ENCODE measurements around the gene FAM98C.
"Not testable (repeated sequence)": the region's sequence is repeated elsewhere in the genome, so short reads cannot be mapped to it uniquely, and the experiment has no call there.

FAM98C gene

DNA sequence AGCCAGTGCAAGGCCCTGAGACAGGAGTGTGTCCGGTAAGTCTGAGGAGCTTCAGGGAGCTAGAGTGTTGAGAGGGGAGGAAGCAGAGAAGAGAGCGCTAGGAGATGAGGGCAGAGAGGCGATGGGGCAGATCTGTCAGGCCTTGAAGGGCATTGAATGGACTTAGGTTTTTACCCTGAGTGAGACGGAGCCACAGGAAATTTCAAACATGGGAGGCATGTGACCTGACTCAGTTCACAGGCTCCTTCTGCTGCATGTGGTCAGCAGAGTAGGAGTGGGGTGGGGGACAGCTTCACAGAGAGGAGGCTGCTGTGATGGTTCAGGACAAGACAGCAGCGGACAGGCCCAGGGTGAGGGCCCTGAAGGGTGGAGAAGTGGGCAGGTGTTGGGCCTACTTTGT is 2.5 kb upstream of the FAM98C start:
- DNase-seq, result no peak

DNA sequence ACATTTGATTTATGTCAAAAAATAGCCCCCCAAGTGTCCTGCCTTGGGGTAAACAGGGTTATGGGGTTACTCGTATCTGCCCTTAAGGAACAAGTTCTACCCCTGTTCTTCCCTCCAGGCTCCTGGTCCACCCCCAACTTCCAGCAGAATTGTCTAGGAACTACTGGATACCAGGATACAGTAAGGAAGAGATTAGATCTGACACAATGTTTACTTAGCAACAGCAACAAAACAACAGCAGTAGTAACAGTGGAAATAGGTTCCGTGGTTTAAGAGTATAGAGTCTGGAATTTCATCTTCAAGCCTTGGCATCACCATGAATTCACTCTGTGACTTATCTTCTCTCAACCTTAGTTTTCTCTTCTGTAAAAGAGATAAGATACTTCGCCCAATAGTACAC is 1.7 kb upstream of the FAM98C start:
- no peak for DNase-seq

DNA sequence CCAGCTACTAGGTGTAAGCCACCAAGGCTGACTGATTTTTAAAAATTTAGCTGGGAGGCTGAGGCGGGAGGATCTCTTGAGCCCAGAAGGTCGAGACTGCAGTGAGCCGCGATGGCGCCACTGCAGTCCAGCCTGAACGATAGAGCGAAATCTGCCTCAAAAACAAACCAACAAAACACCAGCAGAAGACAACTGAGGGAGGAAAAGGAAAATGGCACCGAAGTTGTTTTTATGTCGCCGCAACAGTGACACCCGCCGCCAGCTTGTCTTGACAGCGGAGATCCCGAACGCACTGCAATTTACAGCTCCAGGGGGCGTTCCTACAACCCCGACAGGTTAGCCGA is 298 bp upstream of the FAM98C start:
- DNase-seq, result no peak

DNA sequence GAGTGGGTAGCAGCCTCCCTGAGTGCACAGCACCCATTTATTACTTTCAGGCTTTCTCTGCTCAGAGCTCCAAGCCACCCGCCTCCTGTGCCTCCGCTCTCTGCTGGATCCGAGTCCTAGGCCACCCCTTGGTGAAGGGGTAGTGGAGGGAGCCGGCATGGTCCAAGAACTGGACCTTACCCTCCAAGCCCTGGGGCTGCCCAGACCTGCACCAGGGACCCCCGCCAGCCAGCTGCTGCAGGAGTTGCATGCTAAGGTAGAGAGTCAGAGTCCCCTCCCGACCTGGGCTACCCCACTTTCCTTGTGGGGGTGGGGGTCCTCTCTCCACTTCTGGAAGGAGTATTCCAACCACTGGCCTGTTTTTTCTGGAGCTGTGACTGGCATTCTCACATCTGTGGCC is 2.0 kb downstream of the FAM98C start:
- no peak for DNase-seq

DNA sequence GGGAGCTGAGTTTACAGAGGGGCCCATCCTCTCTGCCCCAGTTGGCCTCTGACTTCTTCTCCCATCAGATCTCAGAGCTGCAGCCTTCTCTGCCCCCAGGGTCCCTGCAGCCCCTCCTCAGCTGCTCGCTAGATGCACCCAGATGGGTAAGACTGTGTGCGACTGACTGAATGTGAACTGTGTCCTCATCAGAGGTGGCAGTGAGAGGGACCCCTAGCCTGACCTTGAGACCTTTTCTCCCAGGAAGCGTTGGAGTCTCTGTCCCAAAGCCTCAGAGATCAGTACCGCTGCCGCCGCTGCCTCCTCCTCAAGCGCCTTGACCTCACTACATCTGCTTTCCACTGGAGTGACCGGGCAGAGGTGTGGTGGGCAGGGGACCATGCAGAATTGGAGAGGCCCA is 2.4 kb downstream of the FAM98C start:
- DNase-seq, result no peak

DNA sequence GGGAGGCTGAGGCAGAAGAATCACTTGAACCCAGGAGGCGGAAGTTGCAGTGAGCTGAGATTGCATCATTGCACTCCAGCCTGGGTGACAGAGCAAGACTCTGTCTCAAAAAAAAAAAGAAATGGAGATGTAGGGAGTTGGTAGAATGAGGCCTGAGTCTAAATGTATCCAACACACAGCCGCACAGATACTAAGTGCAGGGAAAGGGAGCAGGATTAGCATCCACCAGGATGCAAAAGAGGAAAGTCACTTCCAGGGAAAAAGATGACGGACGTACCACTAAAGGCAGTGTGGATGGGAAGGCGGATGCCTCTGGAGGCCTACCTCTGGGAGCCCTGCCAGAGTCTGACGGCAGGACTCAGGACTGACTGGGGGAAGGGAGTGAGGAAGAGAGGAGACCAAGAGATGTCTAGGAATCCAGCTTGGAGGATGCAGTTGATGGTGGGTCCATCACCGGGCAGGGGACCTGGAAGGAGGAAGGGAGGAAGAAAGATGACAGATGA is 6.8 kb downstream of the FAM98C start:
- no peak for DNase-seq

DNA sequence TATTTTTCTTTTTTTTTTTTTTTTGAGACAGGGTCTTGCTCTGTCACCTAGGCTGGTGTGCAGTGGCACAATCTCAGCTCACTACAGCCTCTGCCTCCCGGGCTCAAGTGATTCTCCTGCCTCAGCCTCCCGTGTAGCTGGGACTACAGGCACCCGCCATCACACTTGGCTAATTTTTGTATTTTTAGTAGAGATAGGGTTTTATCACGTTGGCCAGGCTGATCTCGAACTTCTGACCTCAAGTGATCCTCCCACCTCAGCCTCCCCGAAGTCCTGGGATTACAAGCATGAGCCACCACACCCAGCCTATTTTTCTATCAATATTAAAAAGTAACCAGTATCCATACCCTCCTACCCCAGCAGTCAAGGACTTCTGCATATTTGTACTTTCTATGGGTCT is 7.5 kb downstream of the FAM98C start:
- DNase-seq, result not testable (repeated sequence)

DNA sequence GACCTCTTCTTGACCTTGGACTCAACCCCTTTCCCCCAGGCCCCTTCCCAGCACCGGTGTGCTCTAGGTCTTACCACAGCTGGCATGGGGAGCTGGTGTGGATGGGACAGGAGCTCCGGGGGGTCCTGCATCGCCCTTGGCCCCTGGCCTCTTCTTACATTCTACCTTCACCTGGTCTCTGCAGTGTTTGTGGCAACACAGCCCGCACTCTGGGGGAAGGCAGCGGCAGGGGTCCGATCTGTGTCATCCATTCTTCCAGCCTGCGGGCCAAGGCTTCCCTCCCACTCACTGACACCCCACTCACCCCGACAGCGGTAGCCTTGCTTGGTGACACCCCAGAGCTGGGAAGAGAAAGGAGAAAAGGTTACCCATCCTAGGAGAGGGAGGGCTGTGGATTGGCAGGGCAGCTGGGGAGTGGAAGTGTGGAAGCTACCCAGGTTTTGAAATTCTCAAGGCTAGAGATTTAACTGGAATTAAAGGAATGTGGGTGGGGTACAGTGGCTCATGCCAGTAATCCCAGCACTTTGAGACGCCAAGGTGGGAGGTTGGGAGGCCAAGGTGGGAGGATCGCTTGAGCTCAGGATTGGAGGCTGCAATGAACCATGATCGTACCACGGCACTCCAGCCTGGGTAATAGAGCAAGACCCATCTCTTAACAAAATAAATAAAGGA is 8.3 kb downstream of the FAM98C start:
- no peak for DNase-seq

DNA sequence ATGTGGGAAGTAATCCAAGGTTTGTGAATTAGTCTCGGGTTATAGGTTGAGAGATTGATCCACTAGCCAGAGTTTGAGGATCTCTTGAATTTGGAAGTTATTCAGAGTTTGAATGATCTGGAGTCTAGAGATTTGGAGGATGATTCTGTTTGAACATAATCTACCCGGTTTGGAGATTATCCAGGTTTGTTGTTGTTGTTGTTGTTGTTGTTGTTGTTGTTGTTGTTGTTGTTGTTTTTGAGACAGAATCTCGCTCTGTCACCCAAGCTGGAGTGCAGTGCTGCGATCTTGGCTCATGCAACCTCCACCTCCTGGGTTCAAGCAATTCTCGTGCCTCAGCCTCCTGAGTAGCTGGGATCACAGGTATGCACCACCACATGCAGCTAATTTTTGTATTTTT is 9.0 kb downstream of the FAM98C start:
- not testable (repeated sequence) for DNase-seq

DNA sequence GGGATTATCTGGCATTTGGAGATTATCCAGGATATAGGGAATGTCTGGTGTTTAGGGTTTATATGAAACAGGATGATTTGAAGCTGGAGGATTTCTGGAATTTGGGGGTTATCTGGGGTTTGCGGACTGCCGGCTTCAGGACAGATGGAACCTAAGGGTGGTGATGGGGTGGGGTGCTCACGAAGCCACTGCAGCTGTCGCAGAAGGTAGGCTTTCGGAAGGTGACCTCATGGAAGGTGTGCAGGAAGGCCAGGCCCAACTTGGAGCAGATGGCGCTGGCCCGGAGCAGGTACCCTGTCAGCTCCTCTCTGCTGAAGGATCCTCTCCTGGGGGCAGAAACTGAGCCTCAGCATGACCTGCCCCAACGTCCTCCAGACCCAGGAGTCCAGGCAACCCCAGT is 9.6 kb downstream of the FAM98C start:
- no peak for DNase-seq

DNA sequence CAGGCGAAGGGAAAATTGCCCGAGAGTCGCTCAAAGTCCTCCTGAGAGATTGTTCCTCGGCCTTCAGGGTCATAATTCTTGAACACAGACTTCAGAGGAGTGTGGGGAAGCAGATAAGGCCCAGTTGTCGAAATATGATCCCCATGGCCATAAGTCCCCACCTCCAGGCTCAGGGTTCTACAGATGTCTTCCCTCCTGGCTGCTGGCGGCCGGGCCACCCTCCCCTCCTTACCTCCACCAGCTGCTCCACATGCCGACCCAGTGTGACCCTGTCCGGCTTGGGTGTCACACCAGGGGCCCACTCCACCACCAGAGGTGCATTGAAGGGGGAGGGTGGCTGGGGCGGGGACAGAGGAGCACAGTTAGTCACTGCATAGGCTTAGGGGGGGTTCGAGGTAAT is 10.1 kb downstream of the FAM98C start:
- DNase-seq, result no peak

DNA sequence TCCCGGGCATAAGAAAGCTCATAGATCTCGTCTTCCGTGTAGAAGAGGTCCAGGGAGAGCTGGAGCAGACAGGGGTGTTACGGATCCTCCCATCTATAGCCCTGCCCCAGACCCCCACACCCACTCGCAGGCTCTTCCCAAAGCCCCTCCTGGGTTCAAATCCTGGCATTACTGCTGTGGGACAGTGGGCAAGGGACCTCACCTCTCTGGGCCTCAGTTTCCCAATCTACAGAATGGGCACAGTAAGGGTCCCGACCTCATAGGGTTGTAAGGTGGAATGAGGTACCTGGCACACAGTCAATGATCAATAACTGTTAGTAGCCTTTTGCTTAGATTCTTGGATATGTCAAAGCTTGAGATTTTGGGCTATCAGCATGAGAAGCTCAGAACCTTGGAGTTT is 10.5 kb downstream of the FAM98C start:
- DNase-seq, result no peak

DNA sequence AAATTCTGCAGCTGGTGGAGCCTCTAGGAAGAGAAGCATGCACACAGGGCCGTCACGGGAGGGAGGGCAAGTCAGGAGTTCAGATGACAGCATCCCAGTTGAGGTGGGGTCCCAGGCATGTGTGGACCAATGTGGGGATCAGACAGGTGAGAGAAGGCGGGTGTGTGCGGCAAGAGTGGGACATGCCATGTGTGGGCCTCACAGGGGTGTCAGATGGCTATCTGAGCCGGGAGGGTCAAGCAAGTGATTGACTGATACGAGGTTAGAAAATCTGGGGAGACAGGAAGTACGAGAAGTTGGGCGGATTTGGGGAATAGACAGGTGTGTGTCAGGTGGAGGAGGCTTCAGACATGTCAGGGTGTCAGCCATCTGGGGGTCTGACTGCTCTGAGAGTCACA is 14.3 kb downstream of the FAM98C start:
- no peak for DNase-seq

DNA sequence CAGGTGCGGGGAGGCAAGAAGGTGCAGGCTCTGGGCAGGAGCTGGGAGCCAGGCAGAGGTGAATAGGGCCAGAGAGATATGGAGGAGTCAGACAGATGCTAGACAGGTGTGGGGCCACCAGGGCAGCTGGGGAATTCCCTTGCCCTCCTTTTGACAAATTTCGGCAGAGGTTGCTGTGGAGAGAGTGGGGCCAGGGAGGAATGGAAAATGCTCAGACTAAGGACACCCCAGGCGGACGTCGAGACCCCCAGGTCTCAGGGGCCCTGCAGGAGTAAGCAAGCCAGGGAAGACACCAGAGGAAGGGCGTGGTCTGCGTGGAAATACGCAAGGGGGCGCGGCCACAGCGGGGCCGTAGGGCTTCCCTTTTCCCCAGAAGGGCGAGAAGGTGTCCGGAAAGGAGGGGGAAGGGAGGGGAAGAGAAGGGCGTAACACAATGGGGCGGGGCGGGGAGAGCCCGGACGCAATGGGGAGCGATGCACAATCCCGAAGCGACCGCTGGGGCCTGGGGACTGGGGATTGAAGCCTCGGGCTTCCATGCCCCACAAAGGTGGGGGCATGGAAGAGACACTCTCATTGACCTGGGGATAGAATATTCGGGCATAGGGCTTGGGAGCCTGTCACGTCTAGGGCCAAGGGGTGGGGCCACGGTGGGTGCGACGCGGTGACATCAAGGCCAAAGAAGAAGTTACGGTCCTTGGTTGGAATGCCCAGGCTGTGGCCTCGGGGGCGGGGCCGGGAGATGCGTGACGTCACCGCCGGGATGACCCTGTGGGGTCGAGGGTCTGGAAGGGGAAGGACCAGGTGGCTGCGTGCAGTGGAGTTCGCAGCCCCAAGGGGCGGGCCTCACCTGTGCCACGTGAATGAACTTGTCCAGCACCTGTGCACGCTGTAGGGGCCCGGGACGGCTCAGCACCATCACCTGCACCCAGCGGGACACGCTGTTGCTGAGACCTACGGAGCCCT is 14.9 kb downstream of the FAM98C start:
- DNase-seq, result peak; percentile 3

DNA sequence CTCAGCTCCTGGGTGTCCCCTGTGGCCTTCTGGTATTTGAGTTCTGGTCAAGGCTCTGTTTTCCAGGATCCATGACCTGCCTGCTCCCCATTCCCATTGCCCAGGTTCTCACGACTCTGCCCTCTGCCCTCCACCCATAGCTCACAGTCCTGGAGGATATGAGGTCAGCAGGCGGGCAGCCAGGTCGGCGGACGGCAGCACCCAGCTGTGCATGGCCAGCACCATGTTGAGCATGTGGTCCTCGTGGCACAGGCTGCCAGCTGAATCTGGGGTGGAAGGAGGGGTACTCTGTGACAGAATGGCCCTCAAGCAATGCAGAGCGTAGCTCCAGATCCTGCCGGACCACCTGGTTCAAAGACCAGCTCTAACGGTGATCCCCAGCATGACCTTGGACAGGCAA is 18.0 kb downstream of the FAM98C start:
- no peak for DNase-seq

DNA sequence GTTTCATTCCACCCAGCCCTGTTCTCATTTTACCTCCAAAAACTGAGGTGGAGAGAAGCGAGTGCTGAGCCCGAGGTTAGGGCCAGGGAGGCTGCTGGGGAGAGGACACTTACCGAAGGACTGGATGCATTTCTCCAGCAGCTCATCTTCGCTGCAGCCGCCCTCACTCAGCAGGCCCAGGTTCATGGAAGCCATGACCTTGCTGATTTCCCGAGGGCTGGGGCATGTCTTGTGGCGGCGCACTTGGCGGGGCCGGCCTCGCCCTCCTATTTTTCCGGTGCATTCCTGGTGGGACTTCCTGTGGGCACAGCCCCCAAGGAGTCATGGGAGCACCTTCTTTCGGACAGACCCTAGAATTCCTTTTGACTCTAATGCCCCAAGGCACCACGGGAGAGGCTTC is 19.0 kb downstream of the FAM98C start:
- no peak for DNase-seq

DNA sequence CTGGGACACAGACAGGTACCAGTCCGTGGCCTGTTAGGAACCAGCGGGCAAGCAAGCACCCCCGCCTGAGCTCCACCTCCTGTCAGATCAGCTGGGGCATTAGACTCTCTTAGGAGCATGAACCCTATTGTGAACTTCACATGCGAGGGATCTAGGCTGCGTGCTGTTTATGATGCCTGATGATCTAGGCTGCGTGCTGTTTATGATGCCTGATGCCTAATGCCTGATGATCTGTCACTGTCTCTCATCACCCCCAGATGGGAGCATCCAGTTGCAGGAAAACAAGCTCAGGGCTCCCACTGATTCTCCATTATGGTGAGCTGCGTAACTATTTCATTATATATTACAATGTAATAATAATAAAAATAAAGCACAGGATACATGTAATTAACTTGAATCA is 19.5 kb downstream of the FAM98C start:
- DNase-seq, result no peak

DNA sequence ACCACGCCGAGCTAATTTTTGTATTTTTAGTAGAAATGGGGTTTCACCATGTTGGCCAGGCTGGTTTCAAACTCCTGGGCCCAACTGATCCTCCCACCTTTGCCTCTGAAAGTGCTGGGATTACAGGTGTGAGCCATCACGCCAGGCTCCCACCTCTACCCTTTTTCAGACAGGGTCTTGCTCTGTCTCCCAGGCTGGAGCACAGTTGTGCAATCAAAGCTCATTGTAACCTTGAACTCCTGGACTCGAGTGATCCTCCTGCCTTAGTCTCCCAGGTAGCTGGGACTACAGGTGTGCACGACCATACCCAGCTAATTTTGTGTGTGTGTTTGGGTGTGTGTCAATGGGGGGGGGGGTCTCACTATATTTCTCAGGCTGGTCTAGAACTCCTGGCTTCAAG is 21.4 kb downstream of the FAM98C start:
- DNase-seq, result no peak

DNA sequence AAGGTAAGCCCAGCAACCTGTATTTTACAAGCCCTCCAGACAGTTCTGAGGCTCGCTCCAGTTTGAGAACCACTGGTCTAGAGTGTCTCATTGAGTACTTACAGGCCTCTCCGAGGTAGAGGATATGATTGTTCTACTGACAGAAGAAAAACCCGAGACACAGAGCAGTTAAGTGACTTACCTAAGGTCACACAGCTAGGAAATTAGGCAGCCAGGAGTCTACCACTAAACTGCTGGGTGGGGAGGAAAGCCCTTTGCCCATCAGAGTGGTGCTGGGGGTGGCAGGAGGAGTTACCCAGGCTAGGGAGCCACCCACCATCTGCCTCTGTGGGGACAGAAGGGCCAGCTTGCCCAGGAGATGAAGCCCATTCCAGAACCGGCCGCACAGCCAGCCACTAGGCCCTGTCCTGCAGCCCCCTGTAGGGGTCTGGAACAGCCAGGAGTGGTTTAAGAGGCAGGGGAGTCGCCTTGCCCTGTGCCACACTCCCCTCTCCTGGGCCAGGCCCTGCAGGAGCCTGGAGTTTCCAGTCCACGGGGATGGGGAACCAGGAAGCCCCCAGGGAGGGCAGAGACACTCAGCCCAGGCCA is 22.4 kb downstream of the FAM98C start:
- no peak for DNase-seq

DNA sequence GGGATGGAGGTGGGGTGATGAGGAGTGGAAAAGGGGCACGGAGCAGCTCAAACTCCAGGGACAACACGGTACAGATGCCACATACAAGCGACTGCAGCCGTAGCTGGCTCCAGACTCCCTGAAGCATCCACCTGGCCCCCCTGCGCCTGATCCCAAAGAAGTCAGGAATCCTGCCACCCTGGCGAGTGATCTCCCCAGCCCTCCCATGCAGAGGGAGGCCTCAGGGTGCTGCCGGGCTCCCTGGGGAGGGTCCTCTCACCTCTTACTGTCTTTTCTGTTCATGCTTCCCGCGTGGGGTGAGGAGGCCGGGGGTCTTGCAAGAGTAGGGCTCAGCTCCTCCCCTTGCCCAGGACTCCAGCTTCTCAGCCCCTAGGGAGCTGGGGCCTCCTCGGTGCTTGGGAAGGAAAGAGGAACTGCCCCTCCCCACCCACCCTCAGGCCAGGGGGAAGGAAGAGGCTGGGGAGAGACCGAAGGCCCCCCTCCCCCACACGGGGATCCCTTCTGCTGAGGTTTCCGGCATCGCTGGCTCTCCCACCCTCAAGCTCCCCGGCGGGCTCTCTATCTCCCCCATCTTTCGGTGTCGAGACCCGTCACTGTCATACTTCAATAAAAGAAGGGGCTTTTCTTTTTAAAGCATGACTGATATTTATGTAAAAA is 23.0 kb downstream of the FAM98C start, which contains the start of gene RASGRP4:
RASGRP4 (minus strand) TSS at position 410 of the 657 bp plus-strand sequence; CDS start at position 282, 128 bp downstream.
- DNase-seq, result no peak

DNA sequence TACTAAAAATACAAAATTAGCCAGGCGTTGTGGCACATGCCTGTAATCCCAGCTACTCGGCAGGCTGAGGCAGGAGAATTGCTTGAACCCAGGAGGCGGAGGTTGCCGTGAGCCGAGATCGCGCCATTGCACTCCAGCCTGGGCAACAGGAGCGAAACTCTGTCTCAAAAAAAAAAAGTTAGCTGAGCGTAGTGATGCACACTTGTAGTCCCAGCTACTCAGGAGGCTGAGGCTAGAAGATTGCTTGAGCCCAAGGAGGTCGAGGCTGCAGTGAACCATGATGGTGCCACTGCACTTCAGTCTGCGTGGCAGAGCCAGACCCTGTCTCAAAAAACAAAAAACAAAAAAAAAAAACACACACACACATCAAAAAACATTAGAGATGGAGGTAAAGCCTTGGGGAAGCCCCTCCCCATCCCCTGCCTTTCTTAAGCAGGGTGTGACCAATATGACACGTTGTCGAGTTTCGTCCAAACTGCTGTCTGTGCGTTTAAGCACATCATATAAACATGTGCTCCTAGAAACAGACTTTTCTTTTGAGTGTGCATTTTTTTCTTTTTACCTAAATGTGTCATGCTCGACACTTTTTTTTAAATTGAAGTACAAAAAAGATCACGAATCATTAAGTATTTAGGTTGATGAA is 24.3 kb downstream of the FAM98C start:
- not testable (repeated sequence) for DNase-seq

DNA sequence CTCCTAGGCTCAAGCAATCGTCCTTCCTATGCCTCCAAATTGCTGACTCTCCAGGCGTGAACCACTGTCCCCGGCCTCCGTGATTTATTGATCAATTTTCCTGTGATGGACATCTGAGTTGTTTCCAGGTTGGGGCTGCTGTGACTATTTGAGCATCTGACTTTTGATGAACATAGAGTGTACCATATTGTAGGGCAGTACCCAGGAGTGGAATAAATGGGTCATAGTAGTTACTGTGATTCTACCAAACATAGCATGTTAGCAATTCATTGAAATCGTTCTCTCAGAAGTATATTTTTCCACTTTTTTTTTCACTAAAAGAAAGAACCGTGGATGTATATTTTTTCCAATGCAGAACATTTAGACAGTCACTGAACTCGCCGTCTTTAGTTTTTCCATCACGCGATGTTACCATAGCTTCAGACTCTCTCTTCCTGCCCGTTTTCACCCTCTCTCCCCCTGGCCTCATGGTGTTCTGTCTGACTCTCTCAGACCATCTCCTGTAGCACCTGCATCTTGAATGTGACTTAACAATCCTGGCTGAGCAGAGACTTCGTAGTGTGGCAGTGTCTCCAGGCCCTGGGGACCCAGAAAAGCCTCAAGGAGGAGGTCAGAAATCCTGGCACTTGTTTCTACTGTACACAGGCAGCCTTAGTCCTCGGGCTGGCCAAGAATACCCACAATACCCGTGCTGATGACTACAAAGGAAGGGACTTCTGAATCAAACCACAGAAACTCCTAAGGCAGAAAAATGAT is 26.3 kb downstream of the FAM98C start:
- no peak for DNase-seq
